ENCODE data around the gene EPHB1. TPM values are rescaled to one million over a fixed set of nuclear protein-coding genes. Genes with fewer than 3 reads are reported as not detected.

Gene EPHB1
- total RNA-seq, 4 donors from 2014 or later: 0.82 to 2.2 (median 1.2) TPM

DNA sequence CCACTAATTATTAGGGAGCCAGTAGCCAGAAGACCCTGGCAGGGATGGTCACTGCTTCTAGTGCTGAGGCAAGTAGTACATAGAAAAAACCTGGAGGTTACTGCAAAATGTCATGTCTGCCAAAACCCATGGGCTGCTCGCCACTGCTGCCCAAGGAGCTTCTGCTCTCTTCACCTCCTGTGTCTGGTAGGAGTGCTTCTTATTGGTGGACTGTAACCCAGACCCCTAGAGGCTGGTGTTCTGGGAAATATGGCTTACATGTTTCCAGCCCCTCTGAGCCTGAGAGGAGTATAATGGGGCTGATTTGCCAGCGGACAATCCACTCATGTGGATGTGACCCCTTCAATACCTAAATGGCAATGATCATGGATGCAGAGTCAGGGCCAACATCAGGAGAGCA, 286.4 kb downstream of the EPHB1 start:
- in situ Hi-C loops (cut with MboI; ENCODE audit: low pct_ligation_motif_present in 1 of 4, low pct_unique_long_range_greater_than_20kb in 1 of 4, low sequenced_read_pairs in 3 of 4) (no loop called here), intact Hi-C loops (cut with DNase I; ENCODE audit: low total_unique reads) (no loop called here)
- H3K27me3 ChIP-seq: no peaks in the 10 kb centered on the region
- TF ChIP-seq POLR2AphosphoS5 (IDR thresholded peaks at IDR 0.05) (no peak), POLR2A (IDR thresholded peaks at IDR 0.05) (no peak), EP300 (IDR thresholded peaks at IDR 0.05; ENCODE audit: low read depth) (no peak)
- TF ChIP-seq, protein P1, sequence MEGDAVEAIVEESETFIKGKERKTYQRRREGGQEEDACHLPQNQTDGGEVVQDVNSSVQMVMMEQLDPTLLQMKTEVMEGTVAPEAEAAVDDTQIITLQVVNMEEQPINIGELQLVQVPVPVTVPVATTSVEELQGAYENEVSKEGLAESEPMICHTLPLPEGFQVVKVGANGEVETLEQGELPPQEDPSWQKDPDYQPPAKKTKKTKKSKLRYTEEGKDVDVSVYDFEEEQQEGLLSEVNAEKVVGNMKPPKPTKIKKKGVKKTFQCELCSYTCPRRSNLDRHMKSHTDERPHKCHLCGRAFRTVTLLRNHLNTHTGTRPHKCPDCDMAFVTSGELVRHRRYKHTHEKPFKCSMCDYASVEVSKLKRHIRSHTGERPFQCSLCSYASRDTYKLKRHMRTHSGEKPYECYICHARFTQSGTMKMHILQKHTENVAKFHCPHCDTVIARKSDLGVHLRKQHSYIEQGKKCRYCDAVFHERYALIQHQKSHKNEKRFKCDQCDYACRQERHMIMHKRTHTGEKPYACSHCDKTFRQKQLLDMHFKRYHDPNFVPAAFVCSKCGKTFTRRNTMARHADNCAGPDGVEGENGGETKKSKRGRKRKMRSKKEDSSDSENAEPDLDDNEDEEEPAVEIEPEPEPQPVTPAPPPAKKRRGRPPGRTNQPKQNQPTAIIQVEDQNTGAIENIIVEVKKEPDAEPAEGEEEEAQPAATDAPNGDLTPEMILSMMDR (IDR thresholded peaks at IDR 0.05): no peak
- no peak overlapping the region for H3K27ac ChIP-seq
- no peak for DNase-seq
- no peaks in the 10 kb centered on the region for H3K4me1 ChIP-seq
- WGBS, 2 donors (ENCODE audit: low coverage in 1 of 2): 71 to 85% methylated on average over 1 to 2 of the region's 2 CpGs
- no peak overlapping the region for H3K4me3 ChIP-seq
- no peaks in the 10 kb centered on the region for H3K36me3 ChIP-seq
- no peaks in the 10 kb centered on the region for H3K9me3 ChIP-seq

DNA sequence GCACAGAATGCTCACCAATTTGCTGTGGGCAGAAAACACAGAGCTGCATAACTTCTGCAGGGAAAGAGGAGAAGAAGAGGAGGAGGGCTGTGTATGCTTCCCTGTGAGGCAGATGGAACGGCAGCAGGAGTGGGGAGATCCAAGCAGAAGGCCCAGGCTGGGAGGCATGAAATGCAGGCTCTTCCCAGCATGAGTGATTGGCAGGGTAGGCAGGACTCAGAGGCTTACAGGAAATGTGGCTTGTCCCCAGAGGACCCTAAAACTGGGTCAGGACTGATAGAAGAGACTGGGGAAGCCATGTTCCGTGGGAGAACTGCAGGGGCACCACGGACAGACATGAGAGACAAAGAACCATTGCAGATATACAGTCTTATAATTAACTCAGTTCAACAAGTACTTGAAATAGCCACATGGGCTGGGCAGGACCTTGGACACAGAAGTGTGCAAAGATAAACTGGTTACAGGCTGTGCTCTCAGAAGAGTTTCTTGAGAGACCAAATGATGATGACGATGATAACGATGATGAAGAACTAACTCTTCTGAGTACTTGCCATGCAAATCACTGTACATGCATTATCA, 286.9 kb downstream of the EPHB1 start:
- DNase-seq: no peak
- Histone ChIP-seq H3K4me3 (no peak overlapping the region), H3K36me3 (no peaks in the 10 kb centered on the region), H3K4me1 (no peaks in the 10 kb centered on the region), H3K9me3 (no peaks in the 10 kb centered on the region), H3K27ac (no peak overlapping the region), H3K27me3 (no peaks in the 10 kb centered on the region)
- in situ Hi-C loops (cut with MboI; ENCODE audit: low pct_ligation_motif_present in 1 of 4, low pct_unique_long_range_greater_than_20kb in 1 of 4, low sequenced_read_pairs in 3 of 4) (no loop called here), intact Hi-C loops (cut with DNase I; ENCODE audit: low total_unique reads) (no loop called here)
- 81% methylated on average over 3 to 5 of the region's 5 CpGs for WGBS, 2 donors (ENCODE audit: low coverage in 1 of 2)
- TF ChIP-seq POLR2A (IDR thresholded peaks at IDR 0.05) (no peak), POLR2AphosphoS5 (IDR thresholded peaks at IDR 0.05) (no peak), EP300 (IDR thresholded peaks at IDR 0.05; ENCODE audit: low read depth) (no peak)
- TF ChIP-seq, protein P1 (IDR thresholded peaks at IDR 0.05): no peak

GRCh38 chr3:135082706-135083105, 287.6 kb downstream of the EPHB1 start:
- Histone ChIP-seq H3K4me1 (no peaks in the 10 kb centered on the region), H3K27ac (no peak overlapping the region), H3K36me3 (no peaks in the 10 kb centered on the region), H3K4me3 (no peak overlapping the region), H3K9me3 (no peaks in the 10 kb centered on the region), H3K27me3 (no peaks in the 10 kb centered on the region)
- WGBS, 2 donors (ENCODE audit: low coverage in 1 of 2): 55 to 90% methylated on average over 2 to 7 of the region's 7 CpGs
- no peak for TF ChIP-seq POLR2AphosphoS5 (IDR thresholded peaks at IDR 0.05)
- TF ChIP-seq EP300 (IDR thresholded peaks at IDR 0.05; ENCODE audit: low read depth): no peak
- TF ChIP-seq, protein P1 (IDR thresholded peaks at IDR 0.05): no peak
- TF ChIP-seq POLR2A (IDR thresholded peaks at IDR 0.05): no peak
- intact Hi-C loops (cut with DNase I; ENCODE audit: low total_unique reads): no loop called here
- DNase-seq: no peak
- in situ Hi-C loops (cut with MboI; ENCODE audit: low pct_ligation_motif_present in 1 of 4, low pct_unique_long_range_greater_than_20kb in 1 of 4, low sequenced_read_pairs in 3 of 4): no loop called here

DNA sequence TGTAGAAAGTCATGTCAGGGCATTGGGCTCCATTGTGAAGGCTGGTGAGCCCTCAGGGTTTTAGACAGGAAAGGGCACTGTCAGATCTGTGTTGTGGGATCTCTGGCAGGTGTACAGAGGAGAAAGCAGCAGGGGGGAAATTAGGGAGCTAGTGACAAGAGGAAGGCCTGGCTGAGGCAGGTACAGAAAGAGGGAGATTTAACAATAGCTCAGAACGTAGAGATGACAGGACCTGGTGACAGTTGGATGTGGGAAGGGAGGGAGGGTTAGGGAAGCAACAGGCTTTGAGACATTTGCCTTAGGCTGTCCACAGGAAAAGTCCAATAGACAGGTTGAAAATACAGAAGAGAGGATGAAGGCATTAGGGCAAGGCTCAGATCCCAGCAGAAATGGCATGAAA, 288.1 kb downstream of the EPHB1 start:
- in situ Hi-C loops (cut with MboI; ENCODE audit: low pct_ligation_motif_present in 1 of 4, low pct_unique_long_range_greater_than_20kb in 1 of 4, low sequenced_read_pairs in 3 of 4): no loop called here
- 81 to 82% methylated on average over 1 of the region's 1 CpG for WGBS, 2 donors (ENCODE audit: low coverage in 1 of 2)
- Histone ChIP-seq H3K4me1 (no peaks in the 10 kb centered on the region), H3K27ac (no peak overlapping the region), H3K9me3 (no peaks in the 10 kb centered on the region), H3K4me3 (no peak overlapping the region), H3K36me3 (no peaks in the 10 kb centered on the region), H3K27me3 (no peaks in the 10 kb centered on the region)
- no peak for TF ChIP-seq POLR2AphosphoS5 (IDR thresholded peaks at IDR 0.05)
- no peak for TF ChIP-seq EP300 (IDR thresholded peaks at IDR 0.05; ENCODE audit: low read depth)
- TF ChIP-seq POLR2A (IDR thresholded peaks at IDR 0.05): no peak
- TF ChIP-seq, protein P1 (IDR thresholded peaks at IDR 0.05): no peak
- no peak for DNase-seq
- intact Hi-C loops (cut with DNase I; ENCODE audit: low total_unique reads): no loop called here

All from transverse colon (tissue), 4 donors.